ENCODE data around the gene PNCK.

Gene PNCK

GRCh38 chrX:153657161-153657560 lies 16.5 kb downstream of the PNCK start:
- no peak for DNase-seq

GRCh38 chrX:153653556-153653955 lies 20.1 kb downstream of the PNCK start:
- no peak for DNase-seq

GRCh38 chrX:153651540-153652079 lies 22.0 kb downstream of the PNCK start:
- DNase-seq = peak; percentile 15

GRCh38 chrX:153650959-153651358 lies 22.7 kb downstream of the PNCK start:
- peak; percentile 4 for DNase-seq

GRCh38 chrX:153649915-153650782 lies 23.5 kb downstream of the PNCK start:
- peak; percentile 5 for DNase-seq

GRCh38 chrX:153649178-153649914 lies 24.3 kb downstream of the PNCK start:
- DNase-seq = peak; percentile 27

GRCh38 chrX:153648358-153649177 lies 25.0 kb downstream of the PNCK start:
- peak; percentile 6 for DNase-seq

GRCh38 chrX:153647461-153648357 lies 25.9 kb downstream of the PNCK start:
- peak; percentile 10 for DNase-seq

- peak; percentile 13 for DNase-seq
Measured at GRCh38 chrX:153646620-153647373, 26.8 kb downstream of the PNCK start, which contains the start of gene DUSP9. DUSP9 (plus strand) TSS chrX:153647203; CDS start chrX:153647954, 751 bp downstream.

GRCh38 chrX:153645921-153646488 lies 27.6 kb downstream of the PNCK start:
- peak; percentile 7 for DNase-seq

GRCh38 chrX:153645151-153645550 lies 28.5 kb downstream of the PNCK start:
- DNase-seq = peak; percentile 2

GRCh38 chrX:153644356-153645125 lies 29.1 kb downstream of the PNCK start:
- peak; percentile 12 for DNase-seq

GRCh38 chrX:153643431-153644351 lies 29.9 kb downstream of the PNCK start:
- DNase-seq = no peak

- no peak for DNase-seq
Measured at GRCh38 chrX:153642655-153643430, 30.8 kb downstream of the PNCK start.

GRCh38 chrX:153642051-153642654 lies 31.5 kb downstream of the PNCK start:
- DNase-seq = no peak

GRCh38 chrX:153641627-153642026 lies 32.0 kb downstream of the PNCK start:
- no peak for DNase-seq

Measured in CD4-positive, alpha-beta T cell treated with Interleukin-15 for 1 hour (primary cell).